ENCODE results near the gene ACTN1.

- no peak for TF ChIP-seq CTCF (IDR thresholded peaks at IDR 0.05)
- TF ChIP-seq POLR2AphosphoS5 (IDR thresholded peaks at IDR 0.05; ENCODE audit: low read depth, low read length): no peak
- TF ChIP-seq RFX5 (IDR thresholded peaks at IDR 0.05; ENCODE audit: low read length): no peak
- TF ChIP-seq SIN3A (IDR thresholded peaks at IDR 0.05; ENCODE audit: borderline replicate concordance, low read depth, low read length): no peak
These were observed 118.3 kb downstream of the ACTN1 start for GRCh38 chr14:68860771-68861170.
